WERI-Rb-1 (cell line): Measurements from ENCODE around the gene GPX2.
"Not testable (repeated sequence)": the region's sequence is repeated elsewhere in the genome, so short reads cannot be mapped to it uniquely, and the experiment has no call there.

Source experiments
- DNase-seq: peaks from one replicate; pipeline ENCODE4 v3.0.0-alpha.2; 2020
- H3K27ac ChIP-seq: fragments of 250-450 bp; sonication (Bioruptor Pico); 2 replicates; pipeline ENCODE4 v1.5.1; 2020; ENCODE audit warnings: mild to moderate bottlenecking, moderate library complexity
- H3K27me3 ChIP-seq: fragments of 250-450 bp; sonication (Bioruptor Pico); 2 replicates; pipeline ENCODE4 v1.5.1; 2021; ENCODE audit warnings: mild to moderate bottlenecking, low read depth, moderate library complexity; ENCODE audit not compliant: insufficient read depth, severe bottlenecking
- H3K36me3 ChIP-seq: fragments of 250-450 bp; sonication (Bioruptor Pico); 2 replicates; pipeline ENCODE4 v1.5.1; 2020; ENCODE audit warnings: mild to moderate bottlenecking, moderate library complexity
- H3K4me3 ChIP-seq: 2 replicates; pipeline ENCODE4 v1.5.1; 2011; ENCODE audit warnings: low read depth, mild to moderate bottlenecking, control low read depth, low read length
- H3K9me3 ChIP-seq: fragments of 250-450 bp; sonication (Bioruptor Pico); 2 replicates; pipeline ENCODE4 v1.5.1; 2021; ENCODE audit warnings: mild to moderate bottlenecking, moderate library complexity; ENCODE audit not compliant: severe bottlenecking
- TF ChIP-seq, protein P1 (sequence below): IDR thresholded peaks from 2 replicates; pipeline ENCODE4 v1.5.1; 2011; ENCODE audit warnings: low read depth, mild to moderate bottlenecking, control low read depth, inconsistent platforms, low read length

GPX2 gene

DNA sequence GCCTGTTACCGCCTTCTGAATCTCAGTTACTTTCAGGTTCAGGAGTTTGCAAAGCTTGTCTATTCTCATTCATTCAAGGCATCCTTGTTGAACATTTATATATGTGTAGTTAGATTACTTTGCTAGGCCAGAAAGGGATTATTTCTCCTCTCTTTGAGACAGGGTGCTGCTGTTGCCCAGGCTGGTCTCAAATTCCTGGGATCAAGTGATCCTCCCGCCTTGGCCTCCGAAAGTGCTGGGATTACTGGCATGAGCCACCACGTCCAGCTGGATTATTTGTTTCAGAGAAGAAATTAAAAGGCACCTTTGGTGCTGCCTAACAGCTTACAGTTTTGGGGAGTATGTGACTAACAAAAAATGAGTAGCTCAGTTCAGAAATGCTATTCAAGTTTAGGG lies 27.5 kb downstream of the GPX2 start:
- Histone ChIP-seq H3K27me3 (no peaks in the 10 kb centered on the region), H3K27ac (peak overlapping the region; percentile 88), H3K9me3 (no peaks in the 10 kb centered on the region), H3K36me3 (no peaks in the 10 kb centered on the region; the same call in 1 of the 2 replicates), H3K4me3 (peak overlapping the region; percentile 76)
- TF ChIP-seq, protein P1, sequence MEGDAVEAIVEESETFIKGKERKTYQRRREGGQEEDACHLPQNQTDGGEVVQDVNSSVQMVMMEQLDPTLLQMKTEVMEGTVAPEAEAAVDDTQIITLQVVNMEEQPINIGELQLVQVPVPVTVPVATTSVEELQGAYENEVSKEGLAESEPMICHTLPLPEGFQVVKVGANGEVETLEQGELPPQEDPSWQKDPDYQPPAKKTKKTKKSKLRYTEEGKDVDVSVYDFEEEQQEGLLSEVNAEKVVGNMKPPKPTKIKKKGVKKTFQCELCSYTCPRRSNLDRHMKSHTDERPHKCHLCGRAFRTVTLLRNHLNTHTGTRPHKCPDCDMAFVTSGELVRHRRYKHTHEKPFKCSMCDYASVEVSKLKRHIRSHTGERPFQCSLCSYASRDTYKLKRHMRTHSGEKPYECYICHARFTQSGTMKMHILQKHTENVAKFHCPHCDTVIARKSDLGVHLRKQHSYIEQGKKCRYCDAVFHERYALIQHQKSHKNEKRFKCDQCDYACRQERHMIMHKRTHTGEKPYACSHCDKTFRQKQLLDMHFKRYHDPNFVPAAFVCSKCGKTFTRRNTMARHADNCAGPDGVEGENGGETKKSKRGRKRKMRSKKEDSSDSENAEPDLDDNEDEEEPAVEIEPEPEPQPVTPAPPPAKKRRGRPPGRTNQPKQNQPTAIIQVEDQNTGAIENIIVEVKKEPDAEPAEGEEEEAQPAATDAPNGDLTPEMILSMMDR: no peak
- DNase-seq: no peak

DNA sequence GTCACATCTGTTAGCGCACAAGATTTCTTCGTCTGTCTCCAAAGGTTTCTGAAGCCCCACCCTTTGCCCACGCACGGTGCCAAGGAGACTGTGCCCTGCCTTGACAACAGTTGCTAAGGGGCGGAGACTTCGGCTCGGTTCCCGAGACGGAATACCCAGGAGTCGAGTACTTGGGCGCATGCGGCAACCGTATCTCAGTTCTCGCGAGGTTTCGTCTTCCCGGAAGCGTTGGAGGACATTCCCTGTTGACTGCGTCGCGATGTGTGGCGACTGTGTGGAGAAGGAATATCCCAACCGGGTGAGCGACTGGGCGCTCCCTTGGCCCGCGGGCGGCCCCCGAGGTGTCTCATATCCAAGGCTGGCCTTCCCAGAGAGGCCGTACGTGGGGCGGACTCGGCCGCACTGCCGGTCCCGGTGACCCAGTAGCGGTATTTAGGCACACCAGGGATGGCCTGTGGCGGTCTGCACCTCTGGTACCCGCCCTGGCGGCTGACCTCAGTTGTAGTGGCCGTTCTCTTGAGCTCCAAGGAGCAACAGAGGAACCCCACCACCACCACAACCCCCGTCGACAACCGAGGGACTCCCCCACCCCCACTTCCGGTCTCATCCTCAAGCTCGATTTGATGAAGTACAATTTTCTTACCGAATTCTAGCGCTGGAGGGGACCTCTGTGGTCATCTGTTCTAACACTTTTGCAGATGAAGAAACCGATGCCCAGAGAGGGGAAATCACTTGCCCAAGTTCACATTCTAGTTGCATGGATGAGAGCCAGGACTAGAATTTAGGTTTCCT lies 28.1 kb downstream of the GPX2 start, which contains the start of gene CHURC1:
CHURC1 (plus strand) TSS at position 219 of the 792 bp plus-strand sequence; CDS start at position 260, 41 bp downstream.
- Histone ChIP-seq H3K4me3 (peak within 1 kb of the TSS; percentile 76), H3K27me3 (no peaks in the 10 kb centered on the region), H3K36me3 (no peaks in the 10 kb centered on the region; the same call in 1 of the 2 replicates), H3K9me3 (no peaks in the 10 kb centered on the region), H3K27ac (peak within 1 kb of the TSS; percentile 88)
- peak; percentile 99 for DNase-seq
- TF ChIP-seq, protein P1: no peak

DNA sequence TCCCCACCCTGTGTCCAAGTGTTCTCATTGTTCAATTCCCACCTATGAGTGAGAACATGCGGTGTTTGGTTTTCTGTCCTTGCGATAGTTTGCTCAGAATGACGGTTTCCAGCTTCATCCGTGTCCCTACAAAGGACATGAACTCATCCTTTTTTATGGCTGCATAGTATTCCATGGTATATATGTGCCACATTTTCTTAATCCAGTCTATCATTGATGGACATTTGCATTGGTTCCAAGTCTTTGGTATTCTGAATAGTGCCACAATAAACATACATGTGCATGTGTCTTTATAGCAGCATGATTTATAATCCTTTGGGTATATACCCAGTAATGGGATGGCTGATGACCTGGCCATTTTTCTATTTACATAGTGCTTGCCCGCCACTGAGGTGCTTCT lies 29.1 kb downstream of the GPX2 start:
- DNase-seq, H3K27ac ChIP-seq, H3K9me3 ChIP-seq, H3K36me3 ChIP-seq, H3K27me3 ChIP-seq: not testable (repeated sequence)
- peak overlapping the region; percentile 76 for H3K4me3 ChIP-seq

DNA sequence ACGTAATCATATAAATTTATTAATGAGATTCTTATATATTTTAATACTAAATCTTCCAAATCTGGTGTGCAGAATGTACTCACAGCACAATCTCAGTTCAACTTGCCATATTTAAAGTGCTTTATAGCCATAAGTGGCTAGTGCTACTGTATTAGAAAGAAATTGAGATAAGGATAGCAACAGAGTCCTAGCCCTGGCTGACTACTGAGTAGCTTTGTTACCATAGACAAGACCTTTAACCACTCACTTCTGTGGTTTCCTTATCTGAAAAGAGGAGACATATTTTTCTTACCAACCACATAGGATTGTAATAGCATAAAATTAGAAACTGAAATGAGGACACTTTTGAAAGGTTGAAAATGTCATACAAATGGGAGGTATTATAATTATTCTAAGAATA lies 30.3 kb downstream of the GPX2 start:
- no peak for DNase-seq
- Histone ChIP-seq H3K27ac (no peak overlapping the region), H3K27me3 (no peaks in the 10 kb centered on the region), H3K4me3 (no peak overlapping the region), H3K9me3 (no peaks in the 10 kb centered on the region), H3K36me3 (no peaks in the 10 kb centered on the region; the same call in 1 of the 2 replicates)
- TF ChIP-seq, protein P1: no peak

DNA sequence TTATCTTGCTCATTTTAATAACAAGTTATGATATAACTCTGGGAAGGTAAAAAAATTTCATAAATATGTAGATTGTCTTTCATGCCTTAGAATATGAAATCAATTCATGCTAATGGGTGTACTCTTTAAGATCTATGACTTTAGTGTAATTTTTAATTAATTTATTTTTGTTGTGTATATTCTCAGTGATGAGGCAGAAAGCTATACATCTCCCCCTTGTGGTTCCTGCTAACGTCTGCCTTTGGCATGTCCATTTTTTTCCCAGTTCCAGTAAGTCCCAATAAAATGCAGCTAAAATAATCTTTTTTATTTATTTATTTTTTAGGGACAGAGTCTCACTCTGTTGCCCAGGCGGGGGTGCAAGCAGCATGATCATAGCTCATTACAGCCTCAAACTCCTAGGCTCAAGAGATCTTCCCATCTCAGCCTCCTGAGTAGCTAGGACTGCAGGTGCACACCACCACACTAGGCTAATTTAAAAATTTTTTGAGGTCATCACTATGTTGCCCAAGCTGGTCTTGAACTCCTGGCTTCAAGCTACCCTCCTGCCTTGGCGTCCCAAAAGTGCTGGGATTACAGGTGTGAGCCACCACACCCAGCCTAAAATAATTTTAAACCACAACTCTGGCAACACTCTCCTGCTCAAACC lies 31.6 kb downstream of the GPX2 start:
- Histone ChIP-seq H3K27me3 (no peaks in the 10 kb centered on the region), H3K4me3 (no peak overlapping the region), H3K27ac (no peak overlapping the region), H3K9me3 (no peaks in the 10 kb centered on the region), H3K36me3 (no peaks in the 10 kb centered on the region; the same call in 1 of the 2 replicates)
- peak; percentile 14 for DNase-seq
- TF ChIP-seq, protein P1: peak; percentile 52; the same call in 1 of the 2 replicates

DNA sequence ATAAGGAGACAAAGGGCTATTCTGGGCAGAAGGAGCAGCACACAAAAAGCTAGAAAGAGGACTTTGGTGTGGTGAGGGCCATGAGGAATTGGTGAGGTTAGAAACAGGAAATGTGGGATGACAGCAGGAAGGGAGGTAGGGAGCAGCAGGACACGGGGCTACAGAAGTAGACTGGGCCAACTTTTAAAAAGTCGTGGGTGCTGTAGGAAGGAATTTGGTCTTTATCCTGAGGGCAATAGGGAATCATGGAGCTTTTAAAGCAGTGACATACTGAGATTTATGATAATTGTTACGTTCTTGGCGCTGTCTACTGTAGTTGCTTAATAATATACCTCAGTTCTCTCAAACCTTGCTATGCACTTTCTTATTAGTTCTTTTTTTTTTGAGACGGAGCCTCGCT lies 36.5 kb downstream of the GPX2 start:
- Histone ChIP-seq H3K36me3 (no peaks in the 10 kb centered on the region), H3K9me3 (no peaks in the 10 kb centered on the region)

More for the DNA sequence above, 36.5 kb downstream of the GPX2 start:
- Histone ChIP-seq H3K4me3 (no peak overlapping the region), H3K27ac (no peak overlapping the region), H3K27me3 (no peaks in the 10 kb centered on the region)
- no peak for DNase-seq
- TF ChIP-seq, protein P1: no peak
